K562 (cell line): ENCODE results near the gene TJP3. TPM values are rescaled to one million over a fixed set of nuclear protein-coding genes. Genes with fewer than 3 reads are reported as not detected.

Source experiments
- CBX8 ChIP-seq: fragments of 200-600 bp; sonication (generic); IDR thresholded peaks from 2 replicates; pipeline ENCODE4 v1.6.1; 2012; ENCODE audit warnings: borderline replicate concordance, mixed run types, low read depth, mild to moderate bottlenecking, moderate library complexity, mixed read lengths, low read length, control low read depth, inconsistent platforms; ENCODE audit not compliant: poor library complexity, severe bottlenecking; ENCODE audit errors: extremely low read depth
- CREB3 ChIP-seq: fragments of 450-650 bp; conservative IDR thresholded peaks from 2 replicates; pipeline ENCODE4 v1.6.1; 2016; ENCODE audit warnings: missing genetic modification characterization, low read depth, mild to moderate bottlenecking, missing compliant biosample characterization, moderate library complexity
- EGR1 ChIP-seq: fragments of 450-650 bp; conservative IDR thresholded peaks from 2 replicates; pipeline ENCODE4 v1.6.1; 2017; ENCODE audit warnings: mild to moderate bottlenecking
- EP400 ChIP-seq: fragments of 450-650 bp; IDR thresholded peaks from 2 replicates; pipeline ENCODE4 v1.6.1; 2017; ENCODE audit warnings: antibody characterized with exemption, mild to moderate bottlenecking, moderate library complexity
- ESRRA ChIP-seq: fragments of 450-650 bp; IDR thresholded peaks from 2 replicates; pipeline ENCODE4 v1.6.1; 2014; ENCODE audit warnings: low read depth, mild to moderate bottlenecking, moderate library complexity, borderline replicate concordance
- FOSL1 ChIP-seq: fragments of 200-800 bp; sonication (Bioruptor generic); conservative IDR thresholded peaks from 2 replicates; pipeline ENCODE4 v1.6.1; 2016; ENCODE audit warnings: missing genetic modification characterization, missing compliant biosample characterization
- JUND ChIP-seq, 2 experiments: IDR thresholded peaks; 2 replicates in 1 of 2; 3 replicates in 1 of 2; pipeline ENCODE4 v1.6.1; 2011; ENCODE audit warnings: borderline replicate concordance in 2 of 2, low read depth in 2 of 2, low read length in 2 of 2, improper control_type of control experiment in 1 of 2, missing biosample characterization in 1 of 2, missing genetic modification characterization in 1 of 2, missing genetic modification reagents in 1 of 2
- KDM1A ChIP-seq, 2 experiments: fragments of 450-650 bp; IDR thresholded peaks; 2 replicates each; pipeline ENCODE4 v1.6.1; 2016; ENCODE audit warnings: mild to moderate bottlenecking in 2 of 2
- KDM2B ChIP-seq: fragments of 250-450 bp; sonication (Bioruptor Pico); IDR thresholded peaks from 2 replicates; pipeline ENCODE4 v1.8.0; 2021; ENCODE audit warnings: mild to moderate bottlenecking, moderate library complexity
- NFIC ChIP-seq: fragments of 450-650 bp; IDR thresholded peaks from 2 replicates; pipeline ENCODE4 v1.6.1; 2017; ENCODE audit warnings: mild to moderate bottlenecking, inconsistent platforms
- NFRKB ChIP-seq: fragments of 450-650 bp; IDR thresholded peaks from 2 replicates; pipeline ENCODE4 v1.6.1; 2016; ENCODE audit warnings: low read depth
- NRF1 ChIP-seq, 2 experiments: fragments of 450-650 bp; IDR thresholded peaks in 1 of 2; conservative IDR thresholded peaks in 1 of 2; 2 replicates each; pipeline ENCODE4 v1.6.1; 2014; ENCODE audit warnings: mild to moderate bottlenecking in 2 of 2
- POLR2H ChIP-seq: IDR thresholded peaks from 2 replicates; pipeline ENCODE4 v1.6.1; 2016; ENCODE audit warnings: missing genetic modification characterization, low read depth, mild to moderate bottlenecking, control low read depth, missing compliant biosample characterization, moderate library complexity
- SMARCA5 ChIP-seq: fragments of 450-650 bp; IDR thresholded peaks from 2 replicates; pipeline ENCODE4 v1.6.1; 2016
- STAG1 ChIP-seq: sonication (generic); formaldehyde crosslinking; IDR thresholded peaks from 2 replicates; pipeline ENCODE4 v1.5.0; 2020; ENCODE audit warnings: missing genetic modification reagents, borderline replicate concordance
- THRB ChIP-seq: fragments of 450-650 bp; formaldehyde crosslinking; conservative IDR thresholded peaks from 2 replicates; pipeline ENCODE4 v1.4.0; 2022; ENCODE audit warnings: mild to moderate bottlenecking, missing genetic modification characterization
- VEZF1 ChIP-seq: fragments of 200-800 bp; sonication (Bioruptor generic); IDR thresholded peaks from 2 replicates; pipeline ENCODE4 v1.6.1; 2017; ENCODE audit warnings: missing genetic modification characterization, missing compliant biosample characterization
- ZNF740 ChIP-seq, 3 experiments: fragments of 200-800 bp in 1 of 3; sonication (Bioruptor generic) in 1 of 3; sonication (generic) in 1 of 3; formaldehyde crosslinking in 1 of 3; IDR thresholded peaks; 2 replicates each; pipeline versions ENCODE4 v1.6.1 to v1.8.0; 2016 to 2022; ENCODE audit warnings: mild to moderate bottlenecking in 2 of 3, missing compliant biosample characterization in 2 of 3, missing genetic modification characterization in 2 of 3, missing genetic modification reagents in 1 of 3
- ZNF766 ChIP-seq: fragments of 200-800 bp; sonication (Bioruptor generic); conservative IDR thresholded peaks from 2 replicates; pipeline ENCODE4 v1.6.1; 2016; ENCODE audit warnings: missing genetic modification characterization, missing compliant biosample characterization
- polyA plus RNA-seq, 8 experiments: library from polyadenylated mRNA; depleted of rRNA in 4 of 8; stranded (reverse) in 5 of 8; unstranded in 3 of 8; fragments of >200 nt; fragmentation: Nextera tagmentation in 2 of 8; fragmentation: Illumina TruSeq in 1 of 8; extraction: Ambion mirVana in 2 of 8; extraction: Trizol in 1 of 8; gene quantifications; 2 replicates each; pipeline versions ENCODE4 v1.2.1 to v1.2.3, GENCODE V29; 2011 to 2014; ENCODE audit warnings: inconsistent platforms in 1 of 8, missing spikeins in 1 of 8
- total RNA-seq, 7 experiments: library from RNA; depleted of rRNA in 6 of 7; stranded (reverse); fragments of >200 nt in 6 of 7; fragmentation: Illumina TruSeq in 2 of 7; extraction: Trizol in 2 of 7; gene quantifications; 2 replicates each; pipeline versions ENCODE4 v1.2.1 to v1.2.3, GENCODE V29; 2011 to 2021; ENCODE audit warnings: low replicate concordance in 1 of 7

The TJP3 gene
- total and polyA plus RNA-seq, 9 of the 15 experiments (the other 6 are each of a cell fraction or from before 2014, with no cell fraction given), result 0.11 to 2.4 (median 0.57) TPM; not detected in 1

- TF ChIP-seq THRB (CRISPR knock-in tag) (0 out of 2 replicates have a peak, but pooled peaks have one; percentile 25), FOSL1 (tag) (peak; percentile 18), CBX8 (no peak), POLR2H (tag) (0 out of 2 replicates have a peak, but pooled peaks have one; percentile 16), VEZF1 (peak; percentile 80), EP400 (peak; percentile 42; the same call in 1 of the 2 replicates), ZNF740 (CRISPR knock-in tag; IDR thresholded peaks at IDR 0.05) (peak; percentile 89), ZNF740 (tag; IDR thresholded peaks at IDR 0.05) (peak in 1 of 2 experiments; percentile 89; a peak in 2 of 4 replicates), NFRKB (peak; percentile 71; the same call in 1 of the 2 replicates), ZNF766 (CRISPR knock-in tag) (peak; percentile 6; the same call in 1 of the 2 replicates), EGR1 (peak; percentile 80), ESRRA (peak; percentile 39; the same call in 1 of the 2 replicates), JUND (IDR thresholded peaks at IDR 0.05; ENCODE audit: borderline replicate concordance, low read depth, low read length) (peak; percentile 40; the same call in 1 of the 2 replicates), JUND (tag; IDR thresholded peaks at IDR 0.05; ENCODE audit: borderline replicate concordance, low read depth, low read length) (no peak), STAG1 (CRISPR knock-in tag) (no peak), NRF1 (conservative IDR thresholded peaks at IDR 0.05 in 1 of 2, IDR thresholded peaks at IDR 0.05 in 1 of 2) (peak in 1 of 2 experiments; percentile 24; a peak in 1 of 4 replicates), CREB3 (tag) (peak; percentile 62), KDM1A (IDR thresholded peaks at IDR 0.05) (0 out of 4 replicates have a peak, but pooled peaks of 1 of the 2 experiments have one; percentile 26), SMARCA5 (peak; percentile 60; the same call in 1 of the 2 replicates), KDM2B (peak; percentile 56; the same call in 1 of the 2 replicates), NFIC (peak; percentile 55)
Measured at GRCh38 chr19:3670796-3671679, 37.1 kb upstream of the TJP3 start (continued).
